Measurements from ENCODE around the gene NRXN3.

DNA sequence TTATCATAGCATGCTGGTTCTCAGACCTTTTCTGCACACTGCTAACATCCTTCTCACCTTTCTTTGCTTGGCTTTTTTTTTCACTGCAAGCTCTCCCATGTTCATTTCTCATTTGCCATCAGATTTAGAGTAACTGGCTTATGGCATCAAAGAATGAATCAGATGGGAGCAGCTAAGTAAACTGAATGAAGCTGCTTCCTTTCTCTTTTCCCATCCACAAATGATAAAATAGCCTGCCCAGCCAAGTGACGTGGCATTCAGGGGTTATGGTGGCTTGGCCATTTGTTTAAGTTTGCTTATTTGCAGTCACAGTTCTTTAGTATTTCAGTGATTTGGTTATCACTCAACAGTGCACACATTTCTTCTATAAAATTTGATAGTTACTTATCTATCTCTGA, 1332.6 kb downstream of the NRXN3 start:
- TF ChIP-seq, protein P1, sequence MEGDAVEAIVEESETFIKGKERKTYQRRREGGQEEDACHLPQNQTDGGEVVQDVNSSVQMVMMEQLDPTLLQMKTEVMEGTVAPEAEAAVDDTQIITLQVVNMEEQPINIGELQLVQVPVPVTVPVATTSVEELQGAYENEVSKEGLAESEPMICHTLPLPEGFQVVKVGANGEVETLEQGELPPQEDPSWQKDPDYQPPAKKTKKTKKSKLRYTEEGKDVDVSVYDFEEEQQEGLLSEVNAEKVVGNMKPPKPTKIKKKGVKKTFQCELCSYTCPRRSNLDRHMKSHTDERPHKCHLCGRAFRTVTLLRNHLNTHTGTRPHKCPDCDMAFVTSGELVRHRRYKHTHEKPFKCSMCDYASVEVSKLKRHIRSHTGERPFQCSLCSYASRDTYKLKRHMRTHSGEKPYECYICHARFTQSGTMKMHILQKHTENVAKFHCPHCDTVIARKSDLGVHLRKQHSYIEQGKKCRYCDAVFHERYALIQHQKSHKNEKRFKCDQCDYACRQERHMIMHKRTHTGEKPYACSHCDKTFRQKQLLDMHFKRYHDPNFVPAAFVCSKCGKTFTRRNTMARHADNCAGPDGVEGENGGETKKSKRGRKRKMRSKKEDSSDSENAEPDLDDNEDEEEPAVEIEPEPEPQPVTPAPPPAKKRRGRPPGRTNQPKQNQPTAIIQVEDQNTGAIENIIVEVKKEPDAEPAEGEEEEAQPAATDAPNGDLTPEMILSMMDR (conservative IDR thresholded peaks at IDR 0.05; ENCODE audit: low read depth, low read length) = no peak
- TF ChIP-seq EZH2 (IDR thresholded peaks at IDR 0.05; ENCODE audit: low read length, unreplicated experiment) = no peak
